Activated CD4-positive, alpha-beta T cell treated with anti-CD3 and anti-CD28 coated beads for 36 hours (primary cell): Measurements from ENCODE around the gene FUT4. TPM values are rescaled to one million over a fixed set of nuclear protein-coding genes. Genes with fewer than 3 reads are reported as not detected.
A peak's percentile ranks its signal among the peaks of the same experiment; 100 is the strongest.

Source experiments
- ATAC-seq: fragments of 200-7000 bp; cut with Tn5 transposase; one replicate; pipeline ENCODE4 v1.10.0; 2021; ENCODE audit warnings: mild to moderate bottlenecking, moderate library complexity
- CTCF ChIA-PET: fragments of 350-600 bp; sonication (Branson Sonifier 250); formaldehyde crosslinking; loops from one replicate; lab custom pipeline; 2021; ENCODE audit warnings: antibody characterized with exemption; lab: Charles Lee
- POLR2A ChIA-PET: fragments of 350-600 bp; sonication (Branson Sonifier 250); formaldehyde crosslinking; loops from one replicate; lab custom pipeline; 2021; ENCODE audit warnings: antibody characterized with exemption, inconsistent platforms; lab: Charles Lee
- DNase-seq: peaks from one replicate; pipeline ENCODE4 v3.0.0-alpha.2; 2020
- H3K27ac Mint-ChIP-seq: one replicate; pipeline ENCODE4 v1.8.0; 2021; ENCODE audit warnings: mixed read lengths
- H3K27me3 Mint-ChIP-seq: one replicate; pipeline ENCODE4 v1.8.0; 2021; ENCODE audit warnings: mixed read lengths
- H3K36me3 Mint-ChIP-seq: one replicate; pipeline ENCODE4 v1.8.0; 2021; ENCODE audit warnings: low read depth, mixed read lengths
- H3K4me1 Mint-ChIP-seq: one replicate; pipeline ENCODE4 v1.8.0; 2021; ENCODE audit warnings: mixed read lengths
- H3K4me3 Mint-ChIP-seq: one replicate; pipeline ENCODE4 v1.8.0; 2021; ENCODE audit warnings: mild to moderate bottlenecking, moderate library complexity, mixed read lengths
- H3K9me3 Mint-ChIP-seq: one replicate; pipeline ENCODE4 v1.8.0; 2021; ENCODE audit warnings: low read depth, mixed read lengths
- intact Hi-C, 2 experiments: fragments of 100-400 bp; cut with DNase I in 1 of 2; cut with micrococcal nuclease in 1 of 2; formaldehyde crosslinking; loops; one replicate each; pipeline versions ENCODE4 v1.14.2 to v1.15.1; 2022 to 2024; cut with DNase I, micrococcal nuclease
- total RNA-seq, 2 experiments: library from RNA; stranded (reverse); gene quantifications; one replicate each; pipeline ENCODE4 v1.2.3, GENCODE V29; 2021

The FUT4 gene
- total RNA-seq, 2 experiments from 2014 or later: 4.4 to 4.9 TPM

DNA sequence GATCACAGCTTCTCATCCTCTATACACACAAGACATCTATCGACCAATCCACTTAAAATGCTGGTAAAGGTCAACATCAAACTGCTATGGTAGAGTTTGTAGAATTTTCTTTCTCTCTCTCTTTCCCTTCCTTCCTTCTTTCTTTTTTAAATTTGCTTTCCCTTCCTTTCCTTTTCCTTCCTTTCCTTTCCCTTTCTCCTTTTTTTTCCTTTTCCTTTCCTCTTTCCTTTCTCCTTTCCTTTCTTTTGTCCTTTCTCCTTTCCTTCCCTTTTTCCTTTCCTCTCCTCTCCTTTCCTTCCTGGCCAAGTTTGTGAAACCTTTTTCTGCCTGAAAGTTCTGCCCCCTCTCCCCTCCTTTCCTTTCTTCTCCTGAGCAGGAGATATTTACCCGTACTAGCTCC, 28.3 kb upstream of the FUT4 start:
- no peaks in the 10 kb centered on the region for H3K36me3 Mint-ChIP-seq
- no peak for DNase-seq
- H3K9me3 Mint-ChIP-seq: no peaks in the 10 kb centered on the region
- intact Hi-C loops: no loop called here
- no peak overlapping the region for H3K4me3 Mint-ChIP-seq
- POLR2A ChIA-PET: no interaction called here
- H3K27ac Mint-ChIP-seq: no peak overlapping the region
- peaks cover 9% of the 10 kb centered on the region for H3K4me1 Mint-ChIP-seq
- peaks cover 18% of the 10 kb centered on the region for H3K27me3 Mint-ChIP-seq
- ATAC-seq: no peak
- CTCF ChIA-PET: interaction anchor here (0.6 to 1.2 kb wide), 4 partner anchors 8 to 344 kb away, joined by 3 to 4 read pairs (median 3); no protein-coding TSS in a partner anchor

DNA sequence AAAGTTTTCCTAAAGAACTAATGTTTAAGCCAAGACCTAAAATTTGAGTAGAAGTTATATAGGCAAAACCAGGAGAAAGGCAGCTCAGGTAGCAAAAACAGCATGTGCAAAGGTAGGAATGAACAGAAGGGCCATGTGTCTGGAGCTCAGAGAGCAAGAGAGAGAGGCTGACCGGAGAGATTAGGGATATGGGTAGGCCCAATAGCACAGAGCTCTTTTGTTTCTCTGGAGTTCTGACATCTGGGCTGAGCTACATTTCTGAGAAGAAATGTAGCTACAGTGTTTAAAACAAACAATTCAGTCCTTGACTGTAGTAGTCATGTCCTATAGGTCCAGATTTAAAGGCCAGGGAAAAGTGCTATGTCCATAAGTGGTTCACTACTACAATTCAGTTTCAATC, 27.0 kb upstream of the FUT4 start:
- ATAC-seq: no peak
- DNase-seq: no peak
- ChIA-PET CTCF (interaction anchor here (0.8 to 2.8 kb wide), 6 partner anchors 10 to 917 kb away, joined by 3 to 15 read pairs (median 3); no protein-coding TSS in a partner anchor), POLR2A (no interaction called here)
- intact Hi-C loops: no loop called here
- H3K36me3 Mint-ChIP-seq: no peaks in the 10 kb centered on the region
- no peak overlapping the region for H3K4me3 Mint-ChIP-seq
- H3K4me1 Mint-ChIP-seq: peaks cover 9% of the 10 kb centered on the region
- no peak overlapping the region for H3K27ac Mint-ChIP-seq
- no peaks in the 10 kb centered on the region for H3K9me3 Mint-ChIP-seq
- H3K27me3 Mint-ChIP-seq: peaks cover 17% of the 10 kb centered on the region

DNA sequence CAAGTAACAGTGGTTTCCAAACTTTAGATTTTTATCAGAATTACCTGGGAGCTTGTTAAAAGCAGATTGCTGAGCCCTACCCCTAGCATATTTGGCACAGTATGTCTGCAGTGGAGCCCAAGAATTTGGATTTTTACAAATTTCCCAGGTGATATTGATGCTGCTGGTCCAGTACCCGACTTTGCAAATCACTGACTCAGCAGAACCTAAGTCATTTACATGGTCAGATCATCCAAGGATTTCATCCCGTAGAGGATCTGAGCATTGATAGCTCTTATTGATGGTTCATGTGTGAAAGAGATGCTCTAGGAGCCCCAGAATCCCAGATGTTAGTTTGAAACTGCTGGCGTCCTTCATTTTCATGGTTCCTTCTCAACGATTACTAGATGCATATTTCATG, 25.4 kb upstream of the FUT4 start:
- ChIA-PET POLR2A (interaction anchor here (0.7 kb wide), 1 partner anchor 322 kb away, joined by 3 read pairs; no protein-coding TSS in a partner anchor), CTCF (interaction anchor here (0.6 to 2.8 kb wide), 2 partner anchors 13 to 383 kb away, joined by 3 to 15 read pairs; no protein-coding TSS in a partner anchor)
- Mint-ChIP-seq H3K36me3 (no peaks in the 10 kb centered on the region), H3K27me3 (peaks cover 8% of the 10 kb centered on the region), H3K27ac (no peak overlapping the region), H3K4me1 (no peaks in the 10 kb centered on the region), H3K4me3 (no peak overlapping the region), H3K9me3 (no peaks in the 10 kb centered on the region)
- intact Hi-C loops: loop anchor here in 1 of 2 experiments (2.0 kb wide), 1 partner anchor 379 kb away; no protein-coding TSS in a partner anchor
- ATAC-seq (no peak), DNase-seq (no peak)

DNA sequence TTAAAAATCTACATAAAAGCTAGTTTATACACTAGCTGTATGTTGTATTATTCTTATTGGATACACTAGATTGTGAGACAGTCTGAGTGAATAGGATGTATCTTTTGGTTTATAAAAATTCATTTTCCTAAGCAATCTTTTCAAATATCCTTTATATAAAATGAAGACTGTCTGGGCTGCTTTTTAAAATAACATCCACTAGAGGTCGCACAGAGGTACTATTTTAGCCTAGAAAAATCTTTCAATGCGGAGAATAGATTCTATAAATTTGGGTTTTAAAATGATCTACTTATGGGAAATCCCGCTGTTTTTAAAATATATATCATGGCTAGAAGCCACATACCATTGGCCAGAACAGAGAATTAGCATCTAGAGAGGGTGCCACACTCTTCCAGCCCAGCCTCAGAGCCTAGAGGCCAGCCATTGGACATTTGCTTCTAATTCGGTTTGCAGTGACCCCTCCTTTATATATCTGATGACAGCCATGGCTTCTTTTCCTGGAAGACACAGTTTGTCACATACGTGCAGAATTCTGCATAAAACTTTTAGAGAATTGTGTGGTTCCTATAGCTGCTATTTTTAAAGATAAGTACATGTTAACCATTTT, 24.1 kb upstream of the FUT4 start:
- no peaks in the 10 kb centered on the region for H3K4me1 Mint-ChIP-seq
- CTCF ChIA-PET: interaction anchor here (0.5 to 3.0 kb wide), 17 partner anchors 8 to 408 kb away, joined by 3 to 11 read pairs (median 4); no protein-coding TSS in a partner anchor
- POLR2A ChIA-PET: no interaction called here
- H3K27me3 Mint-ChIP-seq: peaks cover 12% of the 10 kb centered on the region
- no peak overlapping the region for H3K4me3 Mint-ChIP-seq
- intact Hi-C loops: loop anchor here (1.0 to 5.0 kb wide), 4 partner anchors 84 to 1908 kb away; no protein-coding TSS in a partner anchor
- ATAC-seq: peak; percentile 30
- no peaks in the 10 kb centered on the region for H3K36me3 Mint-ChIP-seq
- no peak overlapping the region for H3K27ac Mint-ChIP-seq
- no peak for DNase-seq
- no peaks in the 10 kb centered on the region for H3K9me3 Mint-ChIP-seq

DNA sequence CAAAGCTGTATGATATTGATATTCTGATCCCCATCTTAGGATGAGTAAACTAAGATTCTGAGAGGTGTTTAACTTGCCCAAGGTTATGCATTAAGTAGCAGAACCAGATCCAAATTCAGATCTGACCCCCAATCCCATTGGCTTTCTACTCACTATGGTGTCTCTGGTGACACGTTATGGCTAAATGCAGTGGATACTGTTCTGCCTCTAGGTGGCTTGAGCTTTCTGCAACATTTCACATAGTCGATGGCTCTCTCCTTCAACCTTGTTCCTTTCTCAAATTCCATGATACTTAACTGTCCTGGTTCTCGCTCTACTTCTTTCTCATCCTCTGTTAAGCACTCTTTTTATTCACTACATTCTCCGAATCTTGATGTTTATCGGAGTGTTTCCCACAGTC, 22.0 kb upstream of the FUT4 start:
- Mint-ChIP-seq H3K36me3 (no peaks in the 10 kb centered on the region), H3K27me3 (peaks cover 5% of the 10 kb centered on the region), H3K27ac (no peak overlapping the region), H3K4me3 (no peak overlapping the region), H3K9me3 (no peaks in the 10 kb centered on the region), H3K4me1 (no peaks in the 10 kb centered on the region)
- intact Hi-C loops: loop anchor here in 1 of 2 experiments (5.0 kb wide), 1 partner anchor 1906 kb away; no protein-coding TSS in a partner anchor
- ChIA-PET CTCF (interaction anchor here (1.4 to 3.0 kb wide), 4 partner anchors 10 to 1200 kb away, joined by 3 to 8 read pairs (median 4); no protein-coding TSS in a partner anchor), POLR2A (interaction anchor here (1.1 kb wide), 1 partner anchor 39 kb away, joined by 4 read pairs; no protein-coding TSS in a partner anchor)
- no peak for DNase-seq
- no peak for ATAC-seq

DNA sequence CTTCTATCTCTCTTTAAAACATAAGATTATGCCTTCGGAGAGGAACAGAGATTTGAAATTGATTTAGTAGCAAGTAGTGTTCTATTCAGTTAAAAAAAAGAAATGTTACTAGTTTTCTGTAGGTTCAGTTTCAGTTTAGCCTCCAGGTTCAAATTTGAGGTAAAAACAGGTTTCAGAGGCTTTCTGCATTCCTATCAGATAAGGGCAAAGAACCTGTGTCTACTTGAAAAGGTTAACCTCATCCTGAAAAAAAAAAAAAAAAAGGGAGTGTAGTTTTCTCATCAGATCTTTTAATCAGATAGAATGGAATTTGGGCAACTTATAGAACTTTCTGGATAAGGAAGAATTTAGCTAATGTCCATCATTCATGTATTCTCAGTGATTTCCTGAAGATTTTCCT, 19.4 kb upstream of the FUT4 start:
- Mint-ChIP-seq H3K4me1 (no peaks in the 10 kb centered on the region), H3K4me3 (no peak overlapping the region), H3K27me3 (peaks cover 9% of the 10 kb centered on the region), H3K36me3 (no peaks in the 10 kb centered on the region), H3K9me3 (no peaks in the 10 kb centered on the region), H3K27ac (no peak overlapping the region)
- intact Hi-C loops: loop anchor here in 1 of 2 experiments (5.0 kb wide), 1 partner anchor 1903 kb away; no protein-coding TSS in a partner anchor
- DNase-seq: no peak
- ChIA-PET POLR2A (no interaction called here), CTCF (no interaction called here)
- ATAC-seq: no peak

DNA sequence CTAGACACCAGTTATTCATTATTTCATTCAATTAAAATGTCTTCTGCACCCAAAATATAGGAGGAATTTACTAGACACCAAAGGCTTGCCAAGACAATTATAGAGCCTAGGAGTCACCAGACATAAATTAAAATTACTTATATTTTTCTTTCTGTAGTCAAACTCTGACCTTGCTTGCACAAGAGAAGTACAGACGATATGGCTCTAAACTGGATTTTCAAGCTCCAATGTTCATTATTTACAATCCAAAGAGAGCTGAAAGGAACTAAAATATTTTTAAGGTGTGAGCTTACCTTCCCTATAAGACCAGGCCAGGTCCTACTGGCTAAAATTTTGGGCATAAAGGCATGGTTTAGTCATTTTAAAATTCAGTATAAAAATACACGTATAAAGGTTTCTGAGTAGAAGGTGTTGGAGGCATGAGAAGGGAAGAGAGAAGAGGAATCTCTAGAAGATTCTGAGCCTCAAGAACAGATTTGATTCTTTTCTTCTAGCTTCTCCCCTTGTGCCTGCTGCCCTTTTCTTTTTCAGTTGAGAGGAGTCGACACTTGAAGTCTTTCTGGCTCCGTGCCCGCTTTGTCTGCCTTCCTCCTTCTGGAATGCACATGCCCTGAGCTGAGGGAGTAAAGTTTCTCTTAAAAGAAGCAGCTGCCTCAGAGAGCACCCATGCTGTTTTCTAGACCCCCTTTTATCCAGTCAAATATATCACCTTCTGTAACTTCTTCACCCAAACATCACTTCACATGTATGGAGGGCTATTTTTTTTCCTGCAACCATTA, 18.0 kb upstream of the FUT4 start:
- intact Hi-C loops: no loop called here
- POLR2A ChIA-PET: interaction anchor here (0.6 kb wide), 1 partner anchor 306 kb away, joined by 3 read pairs; no protein-coding TSS in a partner anchor

DNA sequence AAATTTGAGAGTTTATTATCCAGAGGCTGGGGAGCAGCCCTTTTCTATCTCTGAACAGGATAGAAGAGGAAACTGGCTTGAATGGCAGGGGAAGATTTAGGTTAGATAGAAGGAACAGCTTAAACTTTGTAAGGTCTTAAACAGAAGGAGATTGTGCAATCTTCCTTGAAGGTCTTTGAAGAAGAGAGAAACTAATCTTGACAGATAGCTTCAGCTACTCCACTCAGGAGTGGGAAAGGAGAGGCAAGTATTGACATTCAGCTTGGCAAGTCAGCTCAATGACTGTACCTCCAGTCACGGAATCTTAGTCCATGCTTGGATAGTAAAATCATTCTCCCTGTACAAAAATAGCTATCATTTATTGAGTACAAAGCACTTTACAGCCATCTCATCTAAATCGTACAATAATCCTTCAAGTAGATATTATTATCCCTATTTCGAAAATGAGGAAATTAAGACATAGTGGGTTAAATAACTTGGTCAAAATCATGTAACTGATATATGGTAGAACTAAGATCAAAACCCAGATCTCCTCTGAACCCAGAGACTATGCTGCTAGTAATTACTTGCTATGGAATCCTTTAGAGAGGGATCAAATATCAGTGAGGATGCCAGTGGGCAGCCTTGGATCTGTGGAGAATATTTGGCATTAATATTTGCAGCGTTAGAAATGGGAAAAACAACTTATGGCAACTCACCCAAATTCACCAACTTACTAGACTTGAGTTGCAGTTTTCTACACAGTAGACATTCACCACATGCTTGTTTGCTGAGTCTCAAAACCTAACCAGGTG, 16.9 kb upstream of the FUT4 start:
- Mint-ChIP-seq H3K4me3 (no peak overlapping the region), H3K9me3 (no peaks in the 10 kb centered on the region), H3K4me1 (no peaks in the 10 kb centered on the region), H3K27me3 (peaks cover 11% of the 10 kb centered on the region), H3K27ac (no peak overlapping the region), H3K36me3 (no peaks in the 10 kb centered on the region)
- intact Hi-C loops: no loop called here
- DNase-seq (no peak), ATAC-seq (no peak)
- CTCF ChIA-PET: interaction anchor here (0.6 to 0.9 kb wide), 4 partner anchors 10 to 631 kb away, joined by 3 to 4 read pairs (median 3); no protein-coding TSS in a partner anchor
- POLR2A ChIA-PET: no interaction called here

More for the DNA sequence above, 18.0 kb upstream of the FUT4 start:
- ATAC-seq (no peak), DNase-seq (no peak)
- no peaks in the 10 kb centered on the region for H3K9me3 Mint-ChIP-seq
- CTCF ChIA-PET: interaction anchor here (0.7 to 0.9 kb wide), 2 partner anchors 399 to 630 kb away, joined by 3 to 4 read pairs; no protein-coding TSS in a partner anchor
- no peak overlapping the region for H3K4me3 Mint-ChIP-seq
- H3K36me3 Mint-ChIP-seq: no peaks in the 10 kb centered on the region
- no peak overlapping the region for H3K27ac Mint-ChIP-seq
- no peaks in the 10 kb centered on the region for H3K4me1 Mint-ChIP-seq
- H3K27me3 Mint-ChIP-seq: peaks cover 9% of the 10 kb centered on the region

DNA sequence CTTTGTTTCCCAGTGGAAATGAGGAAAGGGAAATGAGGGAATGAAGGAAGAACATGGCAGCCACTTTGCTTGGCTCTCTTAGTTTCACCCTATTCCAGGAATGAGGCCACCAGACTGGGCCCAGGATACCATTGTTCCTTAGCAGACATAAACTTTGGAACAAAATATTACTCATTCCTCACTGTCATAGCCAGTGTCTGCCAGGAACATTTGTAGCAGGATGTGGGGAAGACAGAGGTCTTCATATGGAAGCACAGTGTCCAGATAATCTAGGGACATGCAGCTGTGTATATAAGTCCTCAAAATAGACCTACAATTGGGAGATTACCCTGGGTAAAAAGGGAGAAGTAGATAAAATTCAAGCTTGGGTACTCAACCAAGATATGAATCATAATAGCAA, 15.2 kb upstream of the FUT4 start:
- H3K4me3 Mint-ChIP-seq: no peak overlapping the region
- no peaks in the 10 kb centered on the region for H3K36me3 Mint-ChIP-seq
- ATAC-seq: no peak
- H3K27ac Mint-ChIP-seq: no peak overlapping the region
- DNase-seq: no peak
- CTCF ChIA-PET: interaction anchor here (1.0 kb wide), 1 partner anchor 8 kb away, joined by 5 read pairs; no protein-coding TSS in a partner anchor
- H3K4me1 Mint-ChIP-seq: no peaks in the 10 kb centered on the region
- intact Hi-C loops: no loop called here
- peaks cover 13% of the 10 kb centered on the region for H3K27me3 Mint-ChIP-seq
- no peaks in the 10 kb centered on the region for H3K9me3 Mint-ChIP-seq
- POLR2A ChIA-PET: no interaction called here

DNA sequence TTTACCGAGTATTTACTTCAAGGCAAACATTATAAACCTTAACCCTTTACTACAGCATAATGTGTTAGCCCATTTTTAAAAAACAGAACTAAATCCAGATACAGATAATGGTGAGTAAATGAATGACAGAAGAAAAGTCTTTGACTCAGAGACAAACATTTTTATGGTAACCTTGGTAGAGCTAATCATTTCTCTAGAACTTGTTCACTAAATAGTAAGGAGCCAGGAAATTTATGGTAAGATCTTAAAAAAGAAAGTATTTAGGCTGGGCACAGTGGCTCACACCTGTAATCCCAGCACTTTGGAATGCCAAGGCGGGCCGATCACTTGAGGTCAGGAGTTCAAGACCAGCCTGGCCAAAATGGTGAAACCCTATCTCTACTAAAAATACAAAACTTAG, 11.5 kb upstream of the FUT4 start:
- H3K4me1 Mint-ChIP-seq: peaks cover 2% of the 10 kb centered on the region
- no peaks in the 10 kb centered on the region for H3K36me3 Mint-ChIP-seq
- H3K27ac Mint-ChIP-seq: no peak overlapping the region
- no peak for ATAC-seq
- no peak for DNase-seq
- ChIA-PET POLR2A (no interaction called here), CTCF (interaction anchor here (1.8 kb wide), 1 partner anchor 11 kb away, joined by 8 read pairs; no protein-coding TSS in a partner anchor)
- intact Hi-C loops: no loop called here
- peaks cover 14% of the 10 kb centered on the region for H3K27me3 Mint-ChIP-seq
- no peaks in the 10 kb centered on the region for H3K9me3 Mint-ChIP-seq
- H3K4me3 Mint-ChIP-seq: no peak overlapping the region
